Lower leg skin (tissue), 3 donors: ENCODE data around the gene KIF26B.
"Not testable (repeated sequence)": the region's sequence is repeated elsewhere in the genome, so short reads cannot be mapped to it uniquely, and the experiment has no call there.

Experiments used
- POLR2A ChIP-seq, 2 donors: fragments of 450-650 bp; IDR thresholded peaks; one replicate each; pipeline ENCODE4 v1.6.1; 2016 to 2017; ENCODE audit warnings: antibody characterized with exemption in 2 of 2, mild to moderate bottlenecking in 1 of 2, moderate library complexity in 1 of 2
- TF ChIP-seq, protein P1 (sequence below), 3 donors: fragments of 450-650 bp; IDR thresholded peaks; one replicate each; pipeline ENCODE4 v1.5.1; 2016; ENCODE audit warnings: antibody characterized with exemption in 3 of 3, mild to moderate bottlenecking in 3 of 3, moderate library complexity in 2 of 3

DNA sequence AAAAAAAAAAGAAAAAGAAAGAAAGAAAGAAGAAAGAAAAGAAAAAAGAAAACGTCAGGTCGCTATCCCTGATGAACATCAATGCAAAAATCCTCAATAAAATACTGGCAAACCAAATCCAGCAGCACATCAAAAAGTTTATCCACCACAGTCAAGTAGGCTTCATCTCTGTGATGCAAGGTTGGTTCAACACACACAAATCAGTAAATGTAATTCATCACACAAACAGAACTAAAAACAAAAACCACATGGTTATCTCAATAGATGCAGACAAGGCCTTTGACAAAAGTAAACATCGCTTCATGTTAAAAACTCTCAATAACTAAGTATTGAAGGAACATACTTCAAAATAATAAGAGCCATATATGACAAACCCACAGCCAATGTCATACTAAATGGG lies 573.2 kb downstream of the KIF26B start:
- TF ChIP-seq POLR2A (IDR thresholded peaks at IDR 0.05): not testable (repeated sequence)
- TF ChIP-seq, protein P1, sequence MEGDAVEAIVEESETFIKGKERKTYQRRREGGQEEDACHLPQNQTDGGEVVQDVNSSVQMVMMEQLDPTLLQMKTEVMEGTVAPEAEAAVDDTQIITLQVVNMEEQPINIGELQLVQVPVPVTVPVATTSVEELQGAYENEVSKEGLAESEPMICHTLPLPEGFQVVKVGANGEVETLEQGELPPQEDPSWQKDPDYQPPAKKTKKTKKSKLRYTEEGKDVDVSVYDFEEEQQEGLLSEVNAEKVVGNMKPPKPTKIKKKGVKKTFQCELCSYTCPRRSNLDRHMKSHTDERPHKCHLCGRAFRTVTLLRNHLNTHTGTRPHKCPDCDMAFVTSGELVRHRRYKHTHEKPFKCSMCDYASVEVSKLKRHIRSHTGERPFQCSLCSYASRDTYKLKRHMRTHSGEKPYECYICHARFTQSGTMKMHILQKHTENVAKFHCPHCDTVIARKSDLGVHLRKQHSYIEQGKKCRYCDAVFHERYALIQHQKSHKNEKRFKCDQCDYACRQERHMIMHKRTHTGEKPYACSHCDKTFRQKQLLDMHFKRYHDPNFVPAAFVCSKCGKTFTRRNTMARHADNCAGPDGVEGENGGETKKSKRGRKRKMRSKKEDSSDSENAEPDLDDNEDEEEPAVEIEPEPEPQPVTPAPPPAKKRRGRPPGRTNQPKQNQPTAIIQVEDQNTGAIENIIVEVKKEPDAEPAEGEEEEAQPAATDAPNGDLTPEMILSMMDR (IDR thresholded peaks at IDR 0.05): not testable (repeated sequence)
